HL-60 (cell line): ENCODE data around the gene MRPL42.

Experiments used
- GABPA ChIP-seq: IDR thresholded peaks from 2 replicates; pipeline ENCODE4 v1.6.1; 2012; ENCODE audit warnings: low read depth
- POLR2AphosphoS5 ChIP-seq: IDR thresholded peaks from 2 replicates; pipeline ENCODE4 v1.6.1; 2012; ENCODE audit warnings: low read depth
- SPI1 ChIP-seq: IDR thresholded peaks from 2 replicates; pipeline ENCODE4 v1.6.1; 2012; ENCODE audit warnings: low read depth, mild to moderate bottlenecking, borderline replicate concordance
- TF ChIP-seq, protein P1 (sequence below): IDR thresholded peaks from 2 replicates; pipeline ENCODE4 v1.6.1; 2012; ENCODE audit warnings: low read depth; ENCODE audit not compliant: insufficient replicate concordance
- TF ChIP-seq, protein P2 (sequence below): IDR thresholded peaks from one replicate; pipeline ENCODE4 v1.5.1; 2011; ENCODE audit warnings: low read length, control low read depth, inconsistent platforms; ENCODE audit not compliant: insufficient read depth

- TF ChIP-seq, protein P1, sequence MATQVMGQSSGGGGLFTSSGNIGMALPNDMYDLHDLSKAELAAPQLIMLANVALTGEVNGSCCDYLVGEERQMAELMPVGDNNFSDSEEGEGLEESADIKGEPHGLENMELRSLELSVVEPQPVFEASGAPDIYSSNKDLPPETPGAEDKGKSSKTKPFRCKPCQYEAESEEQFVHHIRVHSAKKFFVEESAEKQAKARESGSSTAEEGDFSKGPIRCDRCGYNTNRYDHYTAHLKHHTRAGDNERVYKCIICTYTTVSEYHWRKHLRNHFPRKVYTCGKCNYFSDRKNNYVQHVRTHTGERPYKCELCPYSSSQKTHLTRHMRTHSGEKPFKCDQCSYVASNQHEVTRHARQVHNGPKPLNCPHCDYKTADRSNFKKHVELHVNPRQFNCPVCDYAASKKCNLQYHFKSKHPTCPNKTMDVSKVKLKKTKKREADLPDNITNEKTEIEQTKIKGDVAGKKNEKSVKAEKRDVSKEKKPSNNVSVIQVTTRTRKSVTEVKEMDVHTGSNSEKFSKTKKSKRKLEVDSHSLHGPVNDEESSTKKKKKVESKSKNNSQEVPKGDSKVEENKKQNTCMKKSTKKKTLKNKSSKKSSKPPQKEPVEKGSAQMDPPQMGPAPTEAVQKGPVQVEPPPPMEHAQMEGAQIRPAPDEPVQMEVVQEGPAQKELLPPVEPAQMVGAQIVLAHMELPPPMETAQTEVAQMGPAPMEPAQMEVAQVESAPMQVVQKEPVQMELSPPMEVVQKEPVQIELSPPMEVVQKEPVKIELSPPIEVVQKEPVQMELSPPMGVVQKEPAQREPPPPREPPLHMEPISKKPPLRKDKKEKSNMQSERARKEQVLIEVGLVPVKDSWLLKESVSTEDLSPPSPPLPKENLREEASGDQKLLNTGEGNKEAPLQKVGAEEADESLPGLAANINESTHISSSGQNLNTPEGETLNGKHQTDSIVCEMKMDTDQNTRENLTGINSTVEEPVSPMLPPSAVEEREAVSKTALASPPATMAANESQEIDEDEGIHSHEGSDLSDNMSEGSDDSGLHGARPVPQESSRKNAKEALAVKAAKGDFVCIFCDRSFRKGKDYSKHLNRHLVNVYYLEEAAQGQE = no peak
- TF ChIP-seq, protein P2, sequence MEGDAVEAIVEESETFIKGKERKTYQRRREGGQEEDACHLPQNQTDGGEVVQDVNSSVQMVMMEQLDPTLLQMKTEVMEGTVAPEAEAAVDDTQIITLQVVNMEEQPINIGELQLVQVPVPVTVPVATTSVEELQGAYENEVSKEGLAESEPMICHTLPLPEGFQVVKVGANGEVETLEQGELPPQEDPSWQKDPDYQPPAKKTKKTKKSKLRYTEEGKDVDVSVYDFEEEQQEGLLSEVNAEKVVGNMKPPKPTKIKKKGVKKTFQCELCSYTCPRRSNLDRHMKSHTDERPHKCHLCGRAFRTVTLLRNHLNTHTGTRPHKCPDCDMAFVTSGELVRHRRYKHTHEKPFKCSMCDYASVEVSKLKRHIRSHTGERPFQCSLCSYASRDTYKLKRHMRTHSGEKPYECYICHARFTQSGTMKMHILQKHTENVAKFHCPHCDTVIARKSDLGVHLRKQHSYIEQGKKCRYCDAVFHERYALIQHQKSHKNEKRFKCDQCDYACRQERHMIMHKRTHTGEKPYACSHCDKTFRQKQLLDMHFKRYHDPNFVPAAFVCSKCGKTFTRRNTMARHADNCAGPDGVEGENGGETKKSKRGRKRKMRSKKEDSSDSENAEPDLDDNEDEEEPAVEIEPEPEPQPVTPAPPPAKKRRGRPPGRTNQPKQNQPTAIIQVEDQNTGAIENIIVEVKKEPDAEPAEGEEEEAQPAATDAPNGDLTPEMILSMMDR = no peak
- no peak for TF ChIP-seq POLR2AphosphoS5
- no peak for TF ChIP-seq SPI1
- TF ChIP-seq GABPA = no peak
Measured at GRCh38 chr12:93422050-93422449, 45.3 kb upstream of the MRPL42 start.
